IPS DF 4.7 (cell line): ENCODE results near the gene HSP90AA1.

Source experiments
- DNase-seq: peaks from one replicate; pipeline ENCODE4 v3.0.0-alpha.2; 2013; ENCODE audit warnings: low spot score; ENCODE audit errors: extremely low read depth

HSP90AA1 gene

GRCh38 chr14:102043251-102044025, 43.4 kb downstream of the HSP90AA1 start:
- DNase-seq, result no peak

GRCh38 chr14:102042699-102043098, 44.1 kb downstream of the HSP90AA1 start:
- no peak for DNase-seq

- DNase-seq, result no peak
Measured at GRCh38 chr14:102040153-102040552, 46.7 kb downstream of the HSP90AA1 start.

- DNase-seq, result no peak
Measured at GRCh38 chr14:102039157-102039556, 47.7 kb downstream of the HSP90AA1 start.

- no peak for DNase-seq
Measured at GRCh38 chr14:102037686-102038085, 49.2 kb downstream of the HSP90AA1 start.

GRCh38 chr14:102035914-102036313, 50.9 kb downstream of the HSP90AA1 start:
- DNase-seq, result no peak

- DNase-seq, result no peak
Measured at GRCh38 chr14:102034301-102034700, 52.5 kb downstream of the HSP90AA1 start.

GRCh38 chr14:102033241-102033640, 53.6 kb downstream of the HSP90AA1 start:
- DNase-seq, result no peak
